NCI-H1436 (cell line): Measurements from ENCODE around the gene MTRF1L.
"Not testable (repeated sequence)": the region's sequence is repeated elsewhere in the genome, so short reads cannot be mapped to it uniquely, and the experiment has no call there.

ENCODE experiments used
- DNase-seq: peaks from one replicate; lab custom pipeline; 2025; lab: John Stamatoyannopoulos, UW

Gene MTRF1L

GRCh38 chr6:152969688-152970418, 32.7 kb downstream of the MTRF1L start:
- DNase-seq, result no peak

- DNase-seq, result not testable (repeated sequence)
These were observed 36.2 kb downstream of the MTRF1L start for GRCh38 chr6:152966168-152966894.

GRCh38 chr6:152959333-152959732, 43.2 kb downstream of the MTRF1L start:
- DNase-seq, result no peak

GRCh38 chr6:152957796-152958195, 44.7 kb downstream of the MTRF1L start:
- no peak for DNase-seq

- DNase-seq, result no peak
These were observed 48.1 kb downstream of the MTRF1L start for GRCh38 chr6:152954443-152954842.

GRCh38 chr6:152952866-152953509, 49.5 kb downstream of the MTRF1L start:
- DNase-seq, result peak; percentile 27

- no peak for DNase-seq
These were observed 50.5 kb downstream of the MTRF1L start for GRCh38 chr6:152952045-152952444.

- DNase-seq, result no peak
These were observed 52.3 kb downstream of the MTRF1L start for GRCh38 chr6:152950240-152950639.

GRCh38 chr6:152948150-152948768, 54.2 kb downstream of the MTRF1L start:
- DNase-seq, result peak; percentile 44

- no peak for DNase-seq
These were observed 55.5 kb downstream of the MTRF1L start for GRCh38 chr6:152946995-152947394.

- DNase-seq, result no peak
These were observed 56.0 kb downstream of the MTRF1L start for GRCh38 chr6:152946484-152946883.

GRCh38 chr6:152943260-152943897, 59.1 kb downstream of the MTRF1L start:
- DNase-seq, result no peak

- DNase-seq, result no peak
These were observed 60.1 kb downstream of the MTRF1L start for GRCh38 chr6:152942319-152942869.

GRCh38 chr6:152941746-152942145, 60.8 kb downstream of the MTRF1L start:
- no peak for DNase-seq
